ENCODE data around the gene MEF2C.

The MEF2C gene

GRCh38 chr5:88708021-88708420 lies 175.0 kb downstream of the MEF2C start:
- DNase-seq: no peak

GRCh38 chr5:88707216-88707965 lies 175.6 kb downstream of the MEF2C start:
- no peak for DNase-seq

DNA sequence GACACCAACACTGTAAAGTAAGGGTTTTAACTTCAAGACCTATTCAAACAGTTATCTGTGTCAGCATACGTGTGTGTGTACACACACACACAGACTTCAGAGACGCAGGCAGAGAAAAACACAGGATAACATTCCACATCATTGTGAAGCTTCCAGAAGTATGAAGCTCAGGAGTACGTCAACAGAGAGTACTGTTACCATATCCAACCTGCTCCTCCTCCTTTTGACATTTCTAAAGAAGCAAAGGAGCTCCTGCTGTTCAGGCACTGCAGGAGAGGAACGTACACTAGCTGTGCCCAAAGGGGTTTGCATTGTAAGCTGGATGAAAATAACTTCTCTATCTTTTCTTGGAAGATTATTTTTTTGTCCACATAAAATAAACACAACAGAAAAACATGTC lies 180.7 kb downstream of the MEF2C start:
- no peak for DNase-seq

GRCh38 chr5:88700121-88700520 lies 182.9 kb downstream of the MEF2C start:
- DNase-seq: no peak

GRCh38 chr5:88698290-88698689 lies 184.7 kb downstream of the MEF2C start:
- DNase-seq: no peak

- no peak for DNase-seq
These were observed 186.5 kb downstream of the MEF2C start for GRCh38 chr5:88696466-88696865.

DNA sequence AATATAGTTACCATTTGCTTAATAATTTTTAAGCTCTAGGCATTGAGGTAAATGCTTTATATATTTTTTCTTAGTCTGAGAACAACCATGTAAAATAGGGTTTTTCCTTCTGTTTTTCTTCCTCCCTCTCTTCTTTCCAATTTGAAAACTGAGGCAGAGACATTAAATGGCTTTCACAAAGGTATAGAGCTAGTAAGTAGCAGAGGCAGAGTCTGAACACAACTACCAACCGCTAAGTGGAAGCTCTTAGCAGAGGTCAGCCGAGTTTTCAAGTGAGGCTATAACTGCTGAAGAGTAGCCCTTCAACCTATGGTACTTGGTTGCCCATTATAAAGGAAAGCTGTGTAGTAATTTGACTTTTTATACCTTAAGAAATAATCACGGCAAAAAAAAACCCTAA lies 187.1 kb downstream of the MEF2C start:
- DNase-seq: no peak

DNA sequence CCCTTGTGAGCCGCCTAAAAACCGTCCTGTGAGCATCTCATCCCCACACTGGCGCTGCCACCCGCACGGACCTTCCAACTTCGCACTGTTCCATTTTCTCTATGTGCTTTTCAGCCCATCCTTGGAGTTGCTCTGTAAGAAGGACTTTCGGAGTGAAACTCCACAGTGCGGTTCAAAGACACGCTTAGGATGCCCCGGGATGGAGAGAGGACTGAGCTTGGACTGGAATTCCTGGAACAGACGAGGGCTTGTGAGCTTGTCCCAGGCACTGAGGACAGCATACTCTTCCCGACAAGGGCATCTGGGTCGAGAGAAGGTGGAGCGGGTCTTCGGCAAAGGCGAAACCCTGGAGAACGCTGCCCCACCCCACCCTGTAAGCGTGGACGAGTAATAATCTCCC lies 187.8 kb downstream of the MEF2C start:
- no peak for DNase-seq

DNA sequence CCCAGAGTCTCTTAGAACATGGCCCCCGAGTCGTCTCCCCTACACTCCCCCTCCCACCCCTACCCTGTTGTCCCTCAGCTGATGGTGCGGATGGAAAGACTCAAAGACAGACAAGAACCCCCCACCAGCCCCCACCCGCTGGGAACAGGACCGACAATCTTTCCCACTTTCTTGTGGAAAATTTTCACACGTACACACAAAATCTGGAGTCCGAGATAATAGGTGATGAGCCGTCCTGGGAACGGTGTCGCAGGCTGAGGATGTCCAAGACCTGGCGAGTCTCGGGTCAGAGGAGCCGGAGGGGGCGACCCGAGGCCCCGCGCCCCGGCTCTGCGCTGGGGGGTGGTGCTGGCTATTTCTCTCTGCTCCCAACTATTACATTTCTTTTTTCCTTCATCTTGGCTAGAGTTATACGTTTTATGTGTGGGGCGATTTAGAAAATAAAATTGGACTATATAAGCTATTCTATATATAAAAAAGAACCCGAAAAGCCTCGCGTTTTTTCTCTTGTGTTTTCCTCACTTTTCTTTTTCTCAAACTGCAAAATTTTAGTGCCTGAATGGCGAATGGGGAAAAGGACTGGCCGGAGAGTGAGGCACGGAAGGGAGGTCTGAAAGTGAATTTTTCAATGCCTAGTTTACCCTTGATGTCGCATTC lies 188.8 kb downstream of the MEF2C start:
- no peak for DNase-seq

- no peak for DNase-seq
These were observed 189.7 kb downstream of the MEF2C start for GRCh38 chr5:88693071-88693932.

DNA sequence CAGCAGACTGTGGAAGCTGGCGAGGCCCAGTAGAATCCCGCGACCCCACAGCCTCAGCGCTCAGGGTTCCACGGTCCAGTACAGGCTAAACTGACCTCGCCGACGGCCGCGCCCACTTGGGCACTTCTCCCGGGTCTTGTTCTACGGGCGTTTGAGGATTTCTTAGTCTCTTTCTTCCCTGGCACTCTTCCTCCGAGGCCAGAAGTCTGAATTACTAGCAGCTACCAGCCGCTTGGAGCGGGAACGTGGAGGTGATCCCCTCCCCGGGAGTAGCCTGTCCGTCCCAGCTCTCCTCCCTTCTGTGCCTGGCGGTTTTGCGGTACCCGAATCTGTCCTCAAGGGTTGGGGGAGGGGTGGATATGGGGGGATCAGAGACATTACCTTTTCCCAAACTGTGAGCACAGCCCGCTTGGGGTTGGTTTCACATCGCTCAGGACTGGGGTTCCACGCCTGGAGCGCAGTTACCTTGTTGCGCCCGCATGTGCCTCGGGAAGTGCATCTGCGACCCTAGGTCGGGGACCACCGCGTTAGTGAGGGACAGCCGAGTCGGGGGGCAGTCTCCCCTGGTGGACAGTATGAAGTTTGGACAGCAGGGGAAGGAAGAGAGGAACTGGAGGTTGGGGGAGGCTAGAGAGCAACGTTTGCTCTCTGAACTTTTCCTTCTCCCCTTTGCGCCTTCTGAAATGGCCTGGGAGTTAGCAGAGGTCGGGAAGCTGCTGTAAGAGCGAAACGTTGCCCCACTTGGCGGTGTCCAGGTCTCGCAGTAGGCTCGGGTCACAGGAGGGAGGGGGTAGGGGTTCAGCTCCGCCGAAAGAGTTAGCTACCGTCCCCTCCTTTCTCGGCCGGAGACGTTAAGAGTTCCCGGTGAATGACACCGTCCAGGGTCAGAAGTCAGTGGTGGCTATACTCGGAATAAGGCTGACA lies 190.8 kb downstream of the MEF2C start:
- DNase-seq: no peak

- DNase-seq: no peak
These were observed 191.8 kb downstream of the MEF2C start for GRCh38 chr5:88691230-88691582.

DNA sequence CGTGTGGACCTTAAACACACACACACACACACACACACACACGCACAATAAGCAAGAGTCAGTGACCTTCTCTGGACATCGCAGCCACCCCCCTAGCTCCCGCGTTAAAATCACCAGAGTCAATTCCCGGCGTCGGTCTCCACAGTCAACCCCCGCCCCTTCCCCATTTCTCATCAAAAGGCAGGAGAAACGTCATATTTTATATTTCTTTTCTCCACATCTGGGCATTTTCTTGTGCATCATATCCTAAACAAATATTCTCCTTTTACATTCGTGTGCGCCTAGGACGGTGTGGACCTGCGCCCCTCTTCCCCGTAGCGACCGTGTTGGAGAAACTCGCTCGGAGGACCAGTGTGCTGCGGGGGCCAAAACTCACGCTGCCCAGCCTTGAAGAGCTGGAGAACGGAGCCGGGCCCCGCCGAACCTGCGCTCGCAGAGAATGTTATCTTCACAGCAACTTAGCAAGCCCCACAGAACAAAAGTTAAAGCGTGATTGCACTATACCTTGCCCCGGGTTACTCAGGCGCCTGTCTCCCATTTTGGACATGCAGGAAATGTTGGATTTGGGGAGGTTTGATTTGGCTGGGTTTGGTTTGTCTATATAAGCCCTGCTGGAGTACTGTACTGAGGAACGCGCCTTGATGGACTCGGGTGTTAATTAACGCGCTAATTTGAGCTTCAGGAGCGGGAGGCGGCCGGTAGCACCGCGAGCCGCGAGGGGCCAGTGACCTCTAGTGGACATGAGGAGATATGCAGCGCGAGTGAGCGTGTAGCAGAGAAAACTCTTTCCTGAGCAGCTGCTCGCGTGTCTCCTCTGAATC lies 192.4 kb downstream of the MEF2C start:
- DNase-seq: peak; percentile 60

GRCh38 chr5:88689668-88690408 lies 193.1 kb downstream of the MEF2C start:
- no peak for DNase-seq

- no peak for DNase-seq
These were observed 193.9 kb downstream of the MEF2C start for GRCh38 chr5:88688984-88689667.

- no peak for DNase-seq
These were observed 194.6 kb downstream of the MEF2C start for GRCh38 chr5:88688156-88688983.

DNA sequence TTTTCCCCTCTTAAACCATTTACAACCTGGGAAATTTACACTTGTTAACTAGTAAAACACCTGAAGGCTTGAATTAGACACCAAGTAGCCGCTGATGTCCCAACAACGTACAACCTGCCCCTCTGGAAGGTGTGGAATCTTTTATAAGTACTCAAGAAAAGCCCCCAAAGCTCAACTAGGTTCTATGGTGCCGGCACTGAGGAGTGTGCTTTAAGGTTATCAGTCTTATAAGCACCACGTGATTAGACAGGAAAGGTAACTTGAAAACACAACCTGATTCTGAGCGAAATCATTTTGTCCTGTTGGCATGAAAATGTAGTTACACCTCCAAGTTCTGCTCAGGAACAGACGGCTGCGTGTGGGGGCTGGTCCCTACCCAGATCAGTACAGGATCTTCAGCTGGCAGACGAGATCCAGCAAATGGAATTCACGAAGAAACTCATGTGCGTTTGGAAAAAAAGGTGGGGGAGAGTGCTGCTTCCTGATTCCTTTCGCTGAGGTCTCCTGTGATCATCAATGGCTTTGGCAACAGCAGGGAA lies 195.5 kb downstream of the MEF2C start:
- no peak for DNase-seq

DNA sequence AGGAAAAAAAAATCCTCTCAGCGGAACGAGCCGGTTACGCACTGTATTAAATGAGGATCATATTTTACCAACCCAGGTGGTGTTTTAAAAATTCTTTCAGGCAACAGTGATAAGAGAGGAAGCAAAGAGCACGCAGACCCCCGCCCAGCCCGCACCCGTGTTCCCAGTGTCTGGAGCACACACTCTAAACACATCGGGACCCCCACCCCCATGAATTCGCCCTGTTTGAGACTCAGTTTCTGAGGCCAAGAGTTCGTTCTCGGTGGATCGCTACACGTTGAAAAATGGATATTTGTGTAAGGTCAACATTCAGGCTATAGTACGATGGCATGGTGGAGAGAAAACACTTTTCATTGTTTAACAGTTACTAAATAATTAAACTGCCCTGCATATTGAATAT lies 196.3 kb downstream of the MEF2C start:
- DNase-seq: no peak

Data from stimulated activated CD4-positive, alpha-beta T cell treated with anti-CD3 and anti-CD28 coated beads, Interleukin-4, amount 100 ng/mL, for 1 hour (primary cell).